ENCODE measurements around the gene ADM. TPM values are rescaled to one million over a fixed set of nuclear protein-coding genes. Genes with fewer than 3 reads are reported as not detected.

The ADM gene
- total RNA-seq, 2 experiments from 2014 or later, result 0.46 to 4.9 TPM

DNA sequence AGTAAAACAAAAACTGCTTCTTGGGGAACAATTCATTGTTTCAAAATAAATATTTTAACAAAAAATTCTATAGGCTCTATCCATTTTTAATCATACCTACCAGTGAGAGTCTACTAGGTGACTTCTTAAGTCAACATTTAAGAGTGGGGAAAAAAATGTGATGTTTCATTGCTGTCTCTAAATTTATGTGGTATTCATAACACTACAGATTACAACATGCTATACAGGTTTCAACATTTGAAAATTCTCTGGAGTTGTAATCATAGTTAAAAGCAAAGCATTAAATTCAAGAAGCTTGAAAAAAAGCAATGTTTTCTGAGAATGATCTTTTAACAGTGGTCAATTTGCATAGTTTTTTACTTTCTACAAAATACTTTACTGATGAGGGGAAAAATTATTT is 29.2 kb upstream of the ADM start:
- TF ChIP-seq EZH2phosphoT487 (IDR thresholded peaks at IDR 0.05; ENCODE audit: borderline replicate concordance, low read depth, low read length), result no peak
- TF ChIP-seq, protein P1, sequence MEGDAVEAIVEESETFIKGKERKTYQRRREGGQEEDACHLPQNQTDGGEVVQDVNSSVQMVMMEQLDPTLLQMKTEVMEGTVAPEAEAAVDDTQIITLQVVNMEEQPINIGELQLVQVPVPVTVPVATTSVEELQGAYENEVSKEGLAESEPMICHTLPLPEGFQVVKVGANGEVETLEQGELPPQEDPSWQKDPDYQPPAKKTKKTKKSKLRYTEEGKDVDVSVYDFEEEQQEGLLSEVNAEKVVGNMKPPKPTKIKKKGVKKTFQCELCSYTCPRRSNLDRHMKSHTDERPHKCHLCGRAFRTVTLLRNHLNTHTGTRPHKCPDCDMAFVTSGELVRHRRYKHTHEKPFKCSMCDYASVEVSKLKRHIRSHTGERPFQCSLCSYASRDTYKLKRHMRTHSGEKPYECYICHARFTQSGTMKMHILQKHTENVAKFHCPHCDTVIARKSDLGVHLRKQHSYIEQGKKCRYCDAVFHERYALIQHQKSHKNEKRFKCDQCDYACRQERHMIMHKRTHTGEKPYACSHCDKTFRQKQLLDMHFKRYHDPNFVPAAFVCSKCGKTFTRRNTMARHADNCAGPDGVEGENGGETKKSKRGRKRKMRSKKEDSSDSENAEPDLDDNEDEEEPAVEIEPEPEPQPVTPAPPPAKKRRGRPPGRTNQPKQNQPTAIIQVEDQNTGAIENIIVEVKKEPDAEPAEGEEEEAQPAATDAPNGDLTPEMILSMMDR (conservative IDR thresholded peaks at IDR 0.05; ENCODE audit: low read length), result no peak
- CTCF ChIA-PET (ENCODE audit: unreplicated experiment), result no interaction called here
- POLR2A ChIA-PET, result no interaction called here
- Histone ChIP-seq H3K79me2 (ENCODE audit: insufficient read depth, low read depth, low read length) (no peaks in the 10 kb centered on the region), H3K9me2 (ENCODE audit: insufficient read depth, low read length) (no peaks in the 10 kb centered on the region), H3K4me1 (ENCODE audit: insufficient read depth, low read length, poor library complexity, severe bottlenecking) (peaks cover 6% of the 10 kb centered on the region), H4K20me1 (ENCODE audit: insufficient read depth, low read length) (no peaks in the 10 kb centered on the region), H3K9me3 (ENCODE audit: low read length) (no peaks in the 10 kb centered on the region), H3K36me3 (ENCODE audit: insufficient read depth, low read length) (no peaks in the 10 kb centered on the region), H3K27ac (ENCODE audit: low read depth, low read length, poor library complexity, severe bottlenecking) (no peak overlapping the region), H3K4me3 (ENCODE audit: low read depth, low read length, poor library complexity, severe bottlenecking) (no peak overlapping the region), H2AFZ (ENCODE audit: low read length) (no peak overlapping the region), H3K4me2 (ENCODE audit: low read length) (no peak overlapping the region)
- intact Hi-C loops (cut with micrococcal nuclease; ENCODE audit: unreplicated experiment), result no loop called here
- no TSS peak for BruUV-seq (replicated peaks)
- no peak for DNase-seq (ENCODE audit: low spot score)

DNA sequence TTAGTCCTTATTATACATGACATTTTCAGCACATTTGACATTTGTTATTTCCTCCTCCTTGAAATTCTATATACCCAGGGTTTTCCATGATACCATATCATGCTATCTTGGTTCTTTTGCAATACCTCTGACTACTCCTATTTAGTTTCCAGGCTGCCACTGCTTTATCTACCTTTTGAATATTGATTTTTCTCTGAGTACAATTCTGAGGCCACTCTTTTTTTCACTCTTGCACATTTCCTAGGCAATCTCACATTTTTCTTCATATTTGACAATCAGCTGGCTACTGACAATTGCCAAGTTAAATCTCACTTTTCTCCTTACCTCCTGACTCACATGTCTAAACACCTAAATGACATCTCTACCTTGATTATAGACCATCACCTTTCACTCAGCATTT is 22.8 kb upstream of the ADM start:
- intact Hi-C loops (cut with micrococcal nuclease; ENCODE audit: unreplicated experiment), result no loop called here
- CTCF ChIA-PET (ENCODE audit: unreplicated experiment), result no interaction called here

DNA sequence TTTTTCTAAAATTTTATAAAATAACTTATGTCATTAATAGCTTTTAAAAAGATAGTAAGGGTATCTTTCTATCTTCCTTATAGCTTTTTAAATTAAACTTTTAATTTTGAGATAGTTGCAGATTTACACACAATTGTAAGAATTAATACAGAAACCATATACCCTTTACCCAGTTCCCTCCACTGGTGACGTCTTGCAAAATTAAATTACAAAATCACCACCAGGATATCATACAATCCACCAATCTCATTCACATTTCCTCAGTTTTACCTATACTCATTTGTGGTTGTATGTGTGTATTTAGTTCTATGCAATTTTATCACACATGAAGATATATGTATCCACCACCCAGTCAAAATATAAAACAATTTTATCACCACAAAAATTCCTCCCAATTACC is 20.9 kb upstream of the ADM start:
- Histone ChIP-seq H3K4me1 (ENCODE audit: insufficient read depth, low read length, poor library complexity, severe bottlenecking) (no peaks in the 10 kb centered on the region), H2AFZ (ENCODE audit: low read length) (no peak overlapping the region), H3K36me3 (ENCODE audit: insufficient read depth, low read length) (no peaks in the 10 kb centered on the region), H3K27ac (ENCODE audit: low read depth, low read length, poor library complexity, severe bottlenecking) (no peak overlapping the region), H3K9me3 (ENCODE audit: low read length) (no peaks in the 10 kb centered on the region), H3K4me2 (ENCODE audit: low read length) (no peak overlapping the region), H3K9me2 (ENCODE audit: insufficient read depth, low read length) (peaks cover 9% of the 10 kb centered on the region; the same call in 1 of the 2 replicates), H3K79me2 (ENCODE audit: insufficient read depth, low read depth, low read length) (no peaks in the 10 kb centered on the region), H4K20me1 (ENCODE audit: insufficient read depth, low read length) (no peaks in the 10 kb centered on the region), H3K4me3 (ENCODE audit: low read depth, low read length, poor library complexity, severe bottlenecking) (no peak overlapping the region)
- intact Hi-C loops (cut with micrococcal nuclease; ENCODE audit: unreplicated experiment), result no loop called here
- DNase-seq (ENCODE audit: low spot score), result no peak
- BruUV-seq (replicated peaks), result no TSS peak
- CTCF ChIA-PET (ENCODE audit: unreplicated experiment), result no interaction called here
- TF ChIP-seq, protein P1 (conservative IDR thresholded peaks at IDR 0.05; ENCODE audit: low read length), result no peak
- no peak for TF ChIP-seq EZH2phosphoT487 (IDR thresholded peaks at IDR 0.05; ENCODE audit: borderline replicate concordance, low read depth, low read length)
- POLR2A ChIA-PET, result interaction anchor here (0.5 to 1.0 kb wide), 4 partner anchors 11 to 30 kb away, joined by 3 read pairs; no protein-coding TSS in a partner anchor

More for the DNA sequence above, 22.8 kb upstream of the ADM start:
- no peak overlapping the region for H2AFZ ChIP-seq (ENCODE audit: low read length)
- no peaks in the 10 kb centered on the region for H3K79me2 ChIP-seq (ENCODE audit: insufficient read depth, low read depth, low read length)
- H3K4me1 ChIP-seq (ENCODE audit: insufficient read depth, low read length, poor library complexity, severe bottlenecking), result no peaks in the 10 kb centered on the region
- no peak overlapping the region for H3K4me2 ChIP-seq (ENCODE audit: low read length)
- DNase-seq (ENCODE audit: low spot score), result no peak
- no peak overlapping the region for H3K27ac ChIP-seq (ENCODE audit: low read depth, low read length, poor library complexity, severe bottlenecking)
- no TSS peak for BruUV-seq (replicated peaks)
- peaks cover 9% of the 10 kb centered on the region; the same call in 1 of the 2 replicates for H3K9me2 ChIP-seq (ENCODE audit: insufficient read depth, low read length)
- no peak overlapping the region for H3K4me3 ChIP-seq (ENCODE audit: low read depth, low read length, poor library complexity, severe bottlenecking)
- H3K9me3 ChIP-seq (ENCODE audit: low read length), result no peaks in the 10 kb centered on the region
- no peaks in the 10 kb centered on the region for H3K36me3 ChIP-seq (ENCODE audit: insufficient read depth, low read length)
- TF ChIP-seq, protein P1 (conservative IDR thresholded peaks at IDR 0.05; ENCODE audit: low read length), result no peak
- TF ChIP-seq EZH2phosphoT487 (IDR thresholded peaks at IDR 0.05; ENCODE audit: borderline replicate concordance, low read depth, low read length), result no peak
- H4K20me1 ChIP-seq (ENCODE audit: insufficient read depth, low read length), result no peaks in the 10 kb centered on the region
- POLR2A ChIA-PET, result no interaction called here

All from OCI-LY7 (cell line).